H9 (cell line): Measurements from ENCODE around the gene EHBP1L1. TPM values are rescaled to one million over a fixed set of nuclear protein-coding genes. Genes with fewer than 3 reads are reported as not detected.

Experiments used
- DNase-seq: peaks from one replicate; pipeline ENCODE4 v3.0.0-alpha.2; 2017
- H2AFZ ChIP-seq: one replicate; pipeline ENCODE4 v1.6.1; 2013; ENCODE audit warnings: mild to moderate bottlenecking, low read length, control low read depth, moderate library complexity
- H2AK5ac ChIP-seq: 2 replicates; pipeline ENCODE4 v1.6.1; 2013; ENCODE audit warnings: low read length, control low read depth, mixed read lengths; ENCODE audit not compliant: insufficient read length
- H2BK120ac ChIP-seq: one replicate; pipeline ENCODE4 v1.6.1; 2013; ENCODE audit warnings: low read depth, mild to moderate bottlenecking, low read length, control low read depth, inconsistent platforms; ENCODE audit not compliant: poor library complexity, severe bottlenecking
- H2BK12ac ChIP-seq: 2 replicates; pipeline ENCODE4 v1.6.1; 2013; ENCODE audit warnings: low read length, control low read depth, mixed read lengths, low read depth; ENCODE audit not compliant: insufficient read length
- H2BK15ac ChIP-seq: 2 replicates; pipeline ENCODE4 v1.6.1; 2013; ENCODE audit warnings: low read depth, low read length, control low read depth
- H2BK20ac ChIP-seq: one replicate; pipeline ENCODE4 v1.6.1; 2013; ENCODE audit warnings: low read depth, mild to moderate bottlenecking, low read length, control low read depth, inconsistent platforms; ENCODE audit not compliant: poor library complexity, severe bottlenecking
- H2BK5ac ChIP-seq: 2 replicates; pipeline ENCODE4 v1.6.1; 2013; ENCODE audit warnings: low read length, control low read depth, mixed read lengths; ENCODE audit not compliant: insufficient read length
- H3K14ac ChIP-seq: 2 replicates; pipeline ENCODE4 v1.6.1; 2013; ENCODE audit warnings: low read length, control low read depth; ENCODE audit not compliant: insufficient read depth
- H3K18ac ChIP-seq: 2 replicates; pipeline ENCODE4 v1.6.1; 2013; ENCODE audit warnings: low read depth, mild to moderate bottlenecking, mixed read lengths, low read length, control low read depth; ENCODE audit not compliant: insufficient read length
- H3K23ac ChIP-seq: 2 replicates; pipeline ENCODE4 v1.6.1; 2013; ENCODE audit warnings: low read length, control low read depth, mixed read lengths, low read depth; ENCODE audit not compliant: insufficient read length
- H3K23me2 ChIP-seq: 2 replicates; pipeline ENCODE4 v1.6.1; 2013; ENCODE audit warnings: low read depth, mild to moderate bottlenecking, mixed read lengths, low read length, control low read depth; ENCODE audit not compliant: insufficient read length, poor library complexity, severe bottlenecking
- H3K27ac ChIP-seq: 2 replicates; pipeline ENCODE4 v1.5.1; 2013; ENCODE audit warnings: low read length, control low read depth, mixed read lengths, low read depth; ENCODE audit not compliant: insufficient read length
- H3K27me3 ChIP-seq: 2 replicates; pipeline ENCODE4 v1.6.1; 2013; ENCODE audit warnings: low read length, control low read depth, inconsistent platforms; ENCODE audit not compliant: insufficient read depth
- H3K4ac ChIP-seq: 2 replicates; pipeline ENCODE4 v1.6.1; 2013; ENCODE audit warnings: low read depth, mild to moderate bottlenecking, control low read depth, inconsistent platforms, low read length, moderate library complexity
- H3K4me1 ChIP-seq: 2 replicates; pipeline ENCODE4 v1.6.1; 2013; ENCODE audit warnings: low read length, control low read depth, inconsistent platforms; ENCODE audit not compliant: insufficient read depth
- H3K4me2 ChIP-seq: 2 replicates; pipeline ENCODE4 v1.6.1; 2013; ENCODE audit warnings: low read length, control low read depth, mixed read lengths; ENCODE audit not compliant: insufficient read length, insufficient read depth
- H3K56ac ChIP-seq: 2 replicates; pipeline ENCODE4 v1.6.1; 2013; ENCODE audit warnings: low read depth, mild to moderate bottlenecking, mixed read lengths, low read length, control low read depth; ENCODE audit not compliant: insufficient read length
- H3K79me1 ChIP-seq: 2 replicates; pipeline ENCODE4 v1.6.1; 2013; ENCODE audit warnings: low read depth, mild to moderate bottlenecking, moderate library complexity, low read length, control low read depth, inconsistent platforms; ENCODE audit not compliant: insufficient read depth, poor library complexity, severe bottlenecking
- H3K79me2 ChIP-seq: 2 replicates; pipeline ENCODE4 v1.6.1; 2013; ENCODE audit warnings: low read length, control low read depth, inconsistent platforms; ENCODE audit not compliant: insufficient read depth
- H3K9ac ChIP-seq: 2 replicates; pipeline ENCODE4 v1.6.1; 2013; ENCODE audit warnings: low read length, control low read depth, mixed read lengths; ENCODE audit not compliant: insufficient read length; ENCODE audit errors: extremely low read depth
- H3K9me3 ChIP-seq: one replicate; pipeline ENCODE4 v1.6.1; 2013; ENCODE audit warnings: low read depth, low read length, inconsistent platforms; ENCODE audit not compliant: control insufficient read depth
- H3T11ph ChIP-seq: one replicate; pipeline ENCODE4 v1.6.1; 2013; ENCODE audit warnings: mild to moderate bottlenecking, low read length, control low read depth, inconsistent platforms
- H4K20me1 ChIP-seq: one replicate; pipeline ENCODE4 v1.6.1; 2013; ENCODE audit not compliant: control insufficient read depth, insufficient read length, insufficient read depth
- H4K5ac ChIP-seq: 2 replicates; pipeline ENCODE4 v1.6.1; 2013; ENCODE audit warnings: low read depth, mild to moderate bottlenecking, mixed read lengths, low read length, control low read depth; ENCODE audit not compliant: insufficient read length
- H4K8ac ChIP-seq: replicated peaks from 2 replicates; pipeline ENCODE4 v1.6.1; 2013; ENCODE audit warnings: low read length, control low read depth, mixed read lengths, low read depth; ENCODE audit not compliant: insufficient read length
- H4K91ac ChIP-seq: 2 replicates; pipeline ENCODE4 v1.6.1; 2013; ENCODE audit warnings: low read depth, mild to moderate bottlenecking, moderate library complexity, mixed read lengths, low read length, control low read depth; ENCODE audit not compliant: insufficient read length
- H3K27ac Mint-ChIP-seq, 3 experiments: 2 replicates in 2 of 3; 3 replicates in 1 of 3; pipeline ENCODE4 v1.8.0; 2020 to 2021; ENCODE audit warnings: mixed read lengths in 3 of 3, mild to moderate bottlenecking in 1 of 3, moderate library complexity in 1 of 3
- H3K27me3 Mint-ChIP-seq: 2 replicates; pipeline ENCODE4 v1.8.0; 2021; ENCODE audit warnings: low read depth, mild to moderate bottlenecking, moderate library complexity, mixed read lengths
- H3K36me3 Mint-ChIP-seq, 3 experiments: 2 replicates in 2 of 3; 3 replicates in 1 of 3; pipeline ENCODE4 v1.8.0; 2020 to 2021; ENCODE audit warnings: low read depth in 3 of 3, mixed read lengths in 3 of 3; ENCODE audit not compliant: insufficient read depth in 1 of 3
- H3K4me1 Mint-ChIP-seq, 2 experiments: 2 replicates each; pipeline ENCODE4 v1.8.0; 2020; ENCODE audit warnings: mixed read lengths in 2 of 2
- H3K4me3 Mint-ChIP-seq, 2 experiments: 2 replicates in 1 of 2; 3 replicates in 1 of 2; pipeline ENCODE4 v1.8.0; 2020 to 2021; ENCODE audit warnings: mild to moderate bottlenecking in 2 of 2, mixed read lengths in 2 of 2, moderate library complexity in 1 of 2
- H3K9me3 Mint-ChIP-seq, 2 experiments: 2 replicates in 1 of 2; 3 replicates in 1 of 2; pipeline ENCODE4 v1.8.0; 2020; ENCODE audit warnings: mild to moderate bottlenecking in 2 of 2, mixed read lengths in 2 of 2, moderate library complexity in 1 of 2
- WGBS: extraction: QIAGEN DNeasy Blood & Tissue Kit; methylation state at CpG from one replicate; pipeline ENCODE4 v1.1.7; 2013; ENCODE audit warnings: missing lambda C conversion rate, low lambda C conversion rate, mixed read lengths; ENCODE audit not compliant: insufficient read length; ENCODE audit errors: extremely low coverage; 5-methylcytosine and 5-hydroxymethylcytosine counted together
- total RNA-seq: library from RNA; stranded (reverse); gene quantifications from 2 replicates; pipeline ENCODE4 v1.2.1, GENCODE V29; 2021
- TF ChIP-seq, protein P1 (sequence below): fragments of 200-600 bp; sonication (generic); conservative IDR thresholded peaks from 3 replicates; pipeline ENCODE4 v1.8.0; 2021; ENCODE audit warnings: antibody characterized with exemption, mild to moderate bottlenecking

The EHBP1L1 gene
- total RNA-seq, 1 experiment from 2014 or later = 13.8 TPM

DNA sequence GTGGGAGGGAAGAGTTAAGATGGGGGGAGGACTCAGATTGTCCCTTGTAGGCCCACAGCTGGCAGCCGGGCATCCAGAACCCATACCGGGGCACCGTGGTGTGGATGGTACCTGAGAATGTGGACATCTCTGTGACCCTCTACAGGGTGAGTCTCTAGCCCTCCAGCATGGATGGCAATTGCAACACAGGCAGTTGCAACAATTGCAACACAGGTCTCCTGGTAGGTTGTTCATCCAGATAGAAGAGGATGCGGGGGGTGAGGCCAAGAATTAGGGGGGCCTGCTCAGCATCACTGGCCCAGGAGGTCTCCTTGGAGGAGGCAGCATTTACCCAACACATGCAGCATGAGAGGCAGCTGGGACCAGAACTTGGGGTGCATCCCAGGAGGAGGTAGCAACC lies 3.4 kb downstream of the EHBP1L1 start:
- no peak overlapping the region for H3K18ac ChIP-seq
- no peak for DNase-seq
- H3T11ph ChIP-seq = no peak overlapping the region
- peaks cover 8% of the 10 kb centered on the region; the same call in 1 of the 2 replicates for H3K27me3 ChIP-seq
- no peaks in the 10 kb centered on the region for H3K79me1 ChIP-seq
- no peak overlapping the region for H3K27ac Mint-ChIP-seq
- no peak overlapping the region for H3K9ac ChIP-seq
- H3K9me3 Mint-ChIP-seq = no peaks in the 10 kb centered on the region
- no peak overlapping the region for H2BK15ac ChIP-seq
- no peak overlapping the region for H3K4ac ChIP-seq
- peaks cover 15 to 24% of the 10 kb centered on the region in 2 experiments for H3K4me1 Mint-ChIP-seq
- H3K4me2 ChIP-seq = no peak overlapping the region
- H2BK12ac ChIP-seq = no peak overlapping the region
- H4K5ac ChIP-seq = no peak overlapping the region
- no peak overlapping the region for H4K8ac ChIP-seq
- no peak overlapping the region for H3K4me3 Mint-ChIP-seq
- H4K20me1 ChIP-seq = no peaks in the 10 kb centered on the region
- no peak overlapping the region for H2AFZ ChIP-seq
- WGBS = no CpG with 5 or more reads among the region's 4 CpGs
- no peak overlapping the region for H2BK5ac ChIP-seq
- H3K27me3 Mint-ChIP-seq = peaks cover 33% of the 10 kb centered on the region
- H3K14ac ChIP-seq = no peak overlapping the region
- H3K4me1 ChIP-seq = no peaks in the 10 kb centered on the region
- H4K91ac ChIP-seq = no peak overlapping the region
- H3K27ac ChIP-seq = no peak overlapping the region
- H3K23ac ChIP-seq = no peak overlapping the region
- H2BK120ac ChIP-seq = no peak overlapping the region
- no peak overlapping the region for H2BK20ac ChIP-seq
- H3K79me2 ChIP-seq = no peaks in the 10 kb centered on the region
- TF ChIP-seq, protein P1, sequence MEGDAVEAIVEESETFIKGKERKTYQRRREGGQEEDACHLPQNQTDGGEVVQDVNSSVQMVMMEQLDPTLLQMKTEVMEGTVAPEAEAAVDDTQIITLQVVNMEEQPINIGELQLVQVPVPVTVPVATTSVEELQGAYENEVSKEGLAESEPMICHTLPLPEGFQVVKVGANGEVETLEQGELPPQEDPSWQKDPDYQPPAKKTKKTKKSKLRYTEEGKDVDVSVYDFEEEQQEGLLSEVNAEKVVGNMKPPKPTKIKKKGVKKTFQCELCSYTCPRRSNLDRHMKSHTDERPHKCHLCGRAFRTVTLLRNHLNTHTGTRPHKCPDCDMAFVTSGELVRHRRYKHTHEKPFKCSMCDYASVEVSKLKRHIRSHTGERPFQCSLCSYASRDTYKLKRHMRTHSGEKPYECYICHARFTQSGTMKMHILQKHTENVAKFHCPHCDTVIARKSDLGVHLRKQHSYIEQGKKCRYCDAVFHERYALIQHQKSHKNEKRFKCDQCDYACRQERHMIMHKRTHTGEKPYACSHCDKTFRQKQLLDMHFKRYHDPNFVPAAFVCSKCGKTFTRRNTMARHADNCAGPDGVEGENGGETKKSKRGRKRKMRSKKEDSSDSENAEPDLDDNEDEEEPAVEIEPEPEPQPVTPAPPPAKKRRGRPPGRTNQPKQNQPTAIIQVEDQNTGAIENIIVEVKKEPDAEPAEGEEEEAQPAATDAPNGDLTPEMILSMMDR = no peak
- H3K23me2 ChIP-seq = peaks cover 7% of the 10 kb centered on the region
- H3K36me3 Mint-ChIP-seq = no peaks in the 10 kb centered on the region
- H3K9me3 ChIP-seq = no peaks in the 10 kb centered on the region
- no peak overlapping the region for H3K56ac ChIP-seq
- no peak overlapping the region for H2AK5ac ChIP-seq
